ENCODE data around the gene CSHL1.
"Not testable (repeated sequence)": the region's sequence is repeated elsewhere in the genome, so short reads cannot be mapped to it uniquely, and the experiment has no call there.

Gene CSHL1

DNA sequence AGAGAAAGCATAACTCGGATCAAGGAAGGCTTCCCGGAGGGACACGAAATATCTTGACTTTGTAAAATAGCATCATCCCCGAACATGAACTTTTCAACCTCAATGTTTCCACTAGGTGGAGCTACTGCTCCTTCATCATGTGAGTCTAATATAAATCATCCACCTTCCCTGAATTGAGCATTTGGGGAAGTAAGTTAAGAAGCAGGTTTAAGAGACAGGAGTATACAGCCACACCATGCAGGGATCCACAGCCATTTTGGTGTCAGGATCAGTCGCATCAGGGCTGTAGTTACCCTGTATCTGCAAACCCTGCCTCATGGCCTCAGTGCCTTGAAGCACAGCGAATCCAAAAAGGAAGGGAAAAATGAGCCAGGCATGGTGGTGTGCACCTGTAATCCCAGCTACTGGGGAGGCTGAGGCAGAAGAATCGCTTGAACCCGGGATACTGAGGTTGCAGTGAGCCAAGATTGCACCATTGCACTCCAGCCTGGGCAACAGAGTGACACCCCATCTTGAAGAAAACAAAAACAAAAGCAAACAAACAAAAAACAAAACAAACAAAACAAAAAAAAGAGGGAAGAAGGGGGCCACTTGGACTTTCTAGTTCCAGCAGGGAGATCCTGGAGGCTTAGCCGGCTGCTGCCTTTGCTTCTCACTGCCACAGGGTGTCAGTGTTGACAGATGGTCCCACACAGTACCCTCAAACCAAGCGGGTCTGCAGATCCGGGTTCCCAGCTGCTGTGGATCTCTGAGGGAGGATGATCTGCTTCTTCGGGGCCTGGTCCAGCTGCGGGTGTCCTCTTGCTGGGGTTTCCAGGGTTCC lies 21.8 kb downstream of the CSHL1 start:
- not testable (repeated sequence) for FAIRE-seq; DNase-seq (ENCODE audit: low spot score)

GRCh38 chr17:63885119-63885518 lies 25.9 kb downstream of the CSHL1 start:
- not testable (repeated sequence) for FAIRE-seq; DNase-seq (ENCODE audit: low spot score)

DNA sequence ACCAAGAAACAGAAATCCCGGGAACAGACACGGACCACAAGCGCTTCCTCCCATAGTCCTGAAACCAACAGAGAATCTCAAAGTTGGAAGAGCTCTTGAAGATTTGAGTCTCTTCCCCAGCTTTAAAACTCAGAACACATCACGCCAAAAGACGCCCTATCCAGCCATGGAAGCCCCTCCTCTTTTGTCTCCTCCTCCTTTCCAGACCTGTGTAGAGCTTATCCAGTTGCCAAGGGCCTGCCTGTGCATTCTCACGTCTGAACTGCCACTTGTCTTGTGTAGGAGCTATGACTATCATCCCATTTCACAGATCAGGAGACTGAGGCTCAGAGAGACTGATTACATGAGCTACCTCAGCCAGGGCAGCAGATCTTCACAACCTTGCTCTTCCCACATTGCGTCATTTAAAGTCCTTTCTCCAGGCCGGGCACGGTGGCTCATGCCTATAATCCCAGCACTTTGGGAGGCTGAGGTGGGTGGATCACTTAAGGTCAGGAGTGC lies 28.4 kb downstream of the CSHL1 start:
- DNase-seq (ENCODE audit: low spot score); FAIRE-seq: not testable (repeated sequence)

DNA sequence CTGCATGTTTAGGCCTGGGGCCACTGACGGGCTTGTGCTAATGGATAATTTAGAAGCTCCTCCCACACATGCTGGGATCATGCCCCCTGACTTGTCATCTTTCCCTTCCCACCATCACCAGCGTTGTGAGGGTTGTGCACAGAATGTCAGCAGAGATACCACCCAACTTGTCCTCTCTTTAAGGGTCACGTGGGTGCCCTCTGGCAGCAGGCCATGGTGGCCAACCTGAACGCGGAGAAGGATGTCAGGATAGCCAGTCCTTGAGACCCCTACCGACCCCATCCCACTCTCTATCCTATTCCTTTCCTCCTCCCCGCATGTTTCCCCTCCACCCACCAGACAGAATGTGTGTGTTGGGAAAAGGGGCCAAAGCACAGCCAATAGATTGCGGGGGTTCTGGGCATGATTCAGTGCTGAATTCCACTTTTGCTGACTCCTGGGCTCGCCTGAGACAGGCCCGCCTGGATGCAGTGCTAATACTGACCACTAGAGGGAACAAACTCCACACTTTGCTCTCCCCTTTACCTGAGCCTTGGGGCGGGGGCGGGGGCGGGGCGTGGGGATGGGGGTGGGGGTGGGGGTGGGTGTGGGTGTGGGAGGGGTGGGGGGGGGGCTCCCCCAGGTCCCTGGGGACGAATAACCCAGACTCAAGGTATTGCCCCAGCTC lies 29.0 kb downstream of the CSHL1 start, which contains the start of gene GH2:
Gene GH2, minus strand, starts transcription at position 10 of the 667 bp plus-strand sequence. CDS start 143 bp downstream, outside the sequence.
- FAIRE-seq: no peak
- DNase-seq (ENCODE audit: low spot score): peak; percentile 91

- not testable (repeated sequence) for FAIRE-seq; DNase-seq (ENCODE audit: low spot score)
Observed at GRCh38 chr17:63881337-63881736, 29.7 kb downstream of the CSHL1 start.

- FAIRE-seq (no peak), DNase-seq (ENCODE audit: low spot score) (no peak)
Observed at GRCh38 chr17:63880706-63881105, 30.4 kb downstream of the CSHL1 start.

GRCh38 chr17:63878413-63878812 lies 32.6 kb downstream of the CSHL1 start:
- not testable (repeated sequence) for FAIRE-seq

GRCh38 chr17:63874693-63875092 lies 36.4 kb downstream of the CSHL1 start:
- not testable (repeated sequence) for FAIRE-seq

More at GRCh38 chr17:63878413-63878812, 32.6 kb downstream of the CSHL1 start:
- not testable (repeated sequence) for DNase-seq (ENCODE audit: low spot score)

GRCh38 chr17:63874061-63874626 lies 36.9 kb downstream of the CSHL1 start:
- not testable (repeated sequence) for FAIRE-seq; DNase-seq (ENCODE audit: low spot score)

More at GRCh38 chr17:63874693-63875092, 36.4 kb downstream of the CSHL1 start:
- DNase-seq (ENCODE audit: low spot score): not testable (repeated sequence)

GRCh38 chr17:63873577-63873976 lies 37.5 kb downstream of the CSHL1 start, which contains the start of gene CSH2:
CSH2 (minus strand) TSS chr17:63873677; CDS start chr17:63873614, 63 bp downstream.
- DNase-seq (ENCODE audit: low spot score); FAIRE-seq: not testable (repeated sequence)

GRCh38 chr17:63871646-63872365 lies 39.3 kb downstream of the CSHL1 start:
- not testable (repeated sequence) for DNase-seq (ENCODE audit: low spot score); FAIRE-seq

DNA sequence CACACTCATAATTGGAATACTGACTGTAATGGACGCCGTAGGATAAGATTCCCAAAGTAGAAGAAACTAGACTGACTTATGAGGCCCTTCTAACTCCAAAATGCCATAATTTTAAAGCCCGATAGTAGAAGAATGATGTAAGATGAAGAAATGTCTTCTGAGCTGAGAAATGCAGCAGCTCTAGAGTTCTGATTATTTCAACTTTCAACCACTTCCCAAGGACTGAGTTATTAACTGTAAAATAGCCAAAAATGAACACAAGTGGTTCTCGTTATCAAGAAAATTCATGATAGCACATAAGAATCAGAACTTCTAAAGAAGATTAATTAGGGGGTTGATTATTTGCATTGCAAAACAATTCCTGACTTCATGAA lies 40.8 kb downstream of the CSHL1 start:
- DNase-seq (ENCODE audit: low spot score); FAIRE-seq: not testable (repeated sequence)

DNA sequence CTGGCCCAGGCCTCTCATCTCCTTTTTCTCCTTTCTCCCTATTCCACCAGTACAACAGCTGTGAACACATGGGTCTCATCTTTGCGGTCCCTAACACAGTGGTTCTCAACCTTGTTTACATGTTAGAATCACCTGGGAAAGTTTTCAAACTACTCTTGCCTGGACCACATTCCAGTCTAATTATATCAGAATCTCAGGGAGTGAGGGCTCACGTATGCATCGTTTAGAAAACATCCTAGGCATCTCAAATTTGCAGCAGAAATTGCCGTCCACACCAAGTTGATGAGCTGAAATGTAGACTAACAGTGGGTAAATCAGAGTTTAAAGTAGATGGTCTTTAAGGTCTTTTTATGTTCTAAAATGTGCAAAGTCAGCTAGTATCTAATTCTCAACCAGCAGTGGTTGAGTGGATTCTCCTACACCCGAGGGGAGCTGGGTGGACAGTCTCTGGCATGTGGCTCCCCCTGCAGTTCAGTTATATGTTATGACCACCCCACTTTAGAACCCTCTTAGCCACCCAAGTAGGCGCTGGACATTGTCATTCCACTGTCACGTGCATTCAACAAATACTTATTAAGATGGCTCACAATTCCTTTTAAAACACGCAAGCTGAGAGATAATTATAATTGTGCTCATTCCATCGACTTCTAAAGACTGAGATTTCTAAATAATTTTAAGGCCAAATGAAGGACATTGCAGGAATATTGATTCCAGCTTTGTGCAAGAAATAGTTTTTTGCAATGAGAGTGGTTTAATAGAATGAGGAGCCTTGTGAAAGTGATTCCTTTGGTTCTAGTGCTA lies 41.4 kb downstream of the CSHL1 start:
- not testable (repeated sequence) for DNase-seq (ENCODE audit: low spot score); FAIRE-seq

DNA sequence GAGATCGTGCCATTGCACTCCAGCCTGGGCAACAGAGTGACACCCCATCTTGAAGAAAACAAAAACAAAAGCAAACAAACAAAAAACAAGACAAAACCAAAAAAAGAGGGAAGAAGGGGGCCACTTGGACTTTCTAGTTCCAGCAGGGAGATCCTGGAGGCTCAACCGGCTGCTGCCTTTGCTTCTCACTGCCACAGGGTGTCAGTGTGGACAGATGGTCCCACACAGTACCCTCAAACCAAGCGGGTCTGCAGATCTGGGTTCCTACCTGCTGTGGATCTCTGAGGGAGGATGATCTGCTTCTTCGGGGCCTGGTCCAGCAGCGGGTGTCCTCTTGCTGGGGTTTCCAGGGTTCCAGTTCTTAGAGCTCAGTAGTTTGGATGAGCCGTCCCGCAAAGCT lies 44.4 kb downstream of the CSHL1 start:
- not testable (repeated sequence) for DNase-seq (ENCODE audit: low spot score); FAIRE-seq

All from urothelium cell line (cell line).